8988T (cell line): ENCODE results near the gene PLIN4.
"Not testable (repeated sequence)": the region's sequence is repeated elsewhere in the genome, so short reads cannot be mapped to it uniquely, and the experiment has no call there.

Source experiments
- DNase-seq: peaks from one replicate; pipeline ENCODE4 v3.0.0; 2011

PLIN4 gene

GRCh38 chr19:4543842-4544647 is 25.8 kb upstream of the PLIN4 start:
- DNase-seq = no peak

DNA sequence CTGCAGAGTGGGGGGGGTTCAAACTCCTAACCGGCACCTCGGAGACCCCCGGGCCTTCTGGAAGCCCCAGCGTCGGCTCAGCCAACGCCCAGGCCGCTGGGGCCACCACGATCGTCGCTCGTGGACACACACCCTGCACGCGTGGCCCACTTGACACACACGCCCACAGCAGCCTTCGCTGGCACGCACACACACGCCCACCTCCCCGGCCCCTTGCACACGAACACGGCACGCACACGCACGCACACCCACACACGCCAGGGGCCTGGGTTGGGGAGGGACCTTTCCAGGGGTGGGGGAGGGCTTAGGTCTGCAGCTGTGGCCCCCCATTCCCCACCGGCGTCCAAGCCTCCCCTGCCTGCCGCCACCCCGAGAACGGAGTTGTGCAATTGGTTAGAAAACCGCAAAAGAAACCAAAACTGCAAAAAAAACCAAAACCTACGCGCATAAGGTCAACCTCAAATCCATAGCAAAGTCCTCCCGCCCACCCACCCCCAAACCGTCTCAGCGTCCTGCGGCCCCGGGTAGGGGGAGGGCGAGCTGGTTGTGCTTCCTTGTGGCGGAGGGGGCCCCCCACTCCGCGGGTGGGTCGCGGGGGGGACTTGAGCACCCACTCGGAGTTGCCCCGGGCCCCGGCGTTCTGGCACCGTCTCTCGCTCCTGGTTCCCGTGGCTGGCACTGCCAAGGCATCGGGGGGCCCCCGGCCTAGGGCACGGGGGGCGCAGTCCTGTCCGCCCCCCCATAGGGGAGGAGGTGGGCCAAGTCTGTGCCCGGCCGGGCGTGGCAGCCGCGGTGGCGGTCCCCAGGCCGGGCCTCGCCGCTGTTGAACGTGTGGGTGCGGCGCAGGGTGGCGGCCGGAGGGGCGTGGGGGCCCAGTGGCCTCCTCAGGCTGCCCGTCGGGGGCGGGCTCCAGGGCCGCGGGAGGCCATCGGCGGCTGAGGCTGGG is 24.9 kb upstream of the PLIN4 start:
- no peak for DNase-seq

GRCh38 chr19:4541806-4542145 is 23.5 kb upstream of the PLIN4 start:
- not testable (repeated sequence) for DNase-seq

GRCh38 chr19:4541114-4541805 is 23.0 kb upstream of the PLIN4 start:
- no peak for DNase-seq

GRCh38 chr19:4539693-4540581 is 21.7 kb upstream of the PLIN4 start, which contains the start of gene LRG1:
Gene LRG1 (minus strand): TSS chr19:4540036. CDS start chr19:4540013, 23 bp downstream.
- DNase-seq = no peak

- DNase-seq = no peak
Measured at GRCh38 chr19:4539169-4539692, 20.9 kb upstream of the PLIN4 start.

GRCh38 chr19:4538601-4538954 is 20.3 kb upstream of the PLIN4 start:
- no peak for DNase-seq

DNA sequence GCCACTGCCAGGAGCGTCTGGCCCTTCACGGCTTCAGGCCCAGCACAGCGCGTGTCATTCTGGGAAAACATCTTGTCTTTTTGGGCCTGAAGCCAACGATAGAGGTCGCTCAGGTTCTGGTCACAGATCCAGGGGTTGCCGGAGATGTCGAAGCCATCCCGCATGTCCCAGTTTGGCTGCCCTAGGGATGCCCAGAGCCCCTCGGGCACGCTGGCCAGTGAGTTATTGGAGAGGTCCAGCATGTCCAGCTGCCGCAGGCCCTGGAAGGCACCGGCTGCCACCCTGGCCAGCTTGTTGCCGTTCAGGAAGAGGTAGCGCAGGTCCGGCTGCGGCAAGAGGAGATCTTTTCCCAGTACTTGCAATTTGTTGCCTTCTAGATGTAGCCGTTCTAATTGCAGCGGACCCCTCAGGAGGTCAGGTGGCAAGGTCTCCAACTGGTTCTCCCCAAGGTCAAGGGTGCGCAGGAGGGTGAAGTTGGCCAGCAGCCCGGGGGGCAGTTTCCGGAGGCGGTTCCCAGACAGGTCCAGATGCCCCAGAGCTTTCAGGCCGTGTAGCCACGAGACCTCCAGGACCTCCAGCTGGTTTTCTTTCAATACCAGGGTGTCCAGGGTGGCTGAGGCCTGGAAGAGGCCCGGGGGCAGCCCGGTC is 19.8 kb upstream of the PLIN4 start:
- DNase-seq = no peak

- DNase-seq = no peak
Measured at GRCh38 chr19:4536798-4537197, 18.5 kb upstream of the PLIN4 start.

DNA sequence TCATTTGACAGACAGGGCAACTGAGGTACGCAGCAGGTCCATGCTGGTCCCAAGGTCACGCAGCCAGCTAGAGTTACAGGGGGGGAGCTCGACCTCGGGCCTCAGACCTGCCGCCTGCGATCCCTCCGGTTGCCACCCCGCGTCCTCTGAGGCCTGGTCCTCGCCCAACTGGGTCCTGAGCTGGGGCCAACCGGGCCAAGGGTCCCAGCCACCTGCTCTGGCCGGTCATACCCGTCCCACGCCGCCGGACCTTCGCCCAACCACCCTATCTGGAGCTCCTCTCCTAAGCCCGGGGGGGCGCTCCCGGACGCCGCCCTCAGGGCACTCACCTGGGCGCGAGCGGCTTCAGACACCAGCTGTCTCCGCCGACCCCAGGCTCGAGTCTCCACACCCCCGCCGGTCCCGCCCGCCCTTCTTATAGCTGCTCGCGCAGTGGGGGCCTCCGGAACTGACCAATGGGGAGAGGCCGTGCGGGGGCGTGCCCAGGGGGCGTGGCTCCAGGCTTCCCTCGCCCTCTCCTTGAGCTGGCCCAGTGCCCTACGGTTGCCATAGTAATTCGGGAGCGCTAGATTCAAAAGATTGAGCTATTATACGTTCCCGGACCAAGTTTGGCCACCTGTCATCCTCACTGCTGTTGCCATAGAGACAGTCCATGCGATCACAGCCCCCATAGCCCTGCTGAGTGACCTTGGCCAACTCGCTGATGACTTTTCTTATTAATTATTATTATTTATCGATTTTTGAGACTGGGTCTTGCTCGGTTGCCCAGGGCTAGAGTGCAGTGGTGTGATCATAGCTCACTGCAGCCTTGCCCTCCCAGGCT is 16.8 kb upstream of the PLIN4 start, which contains the start of gene PLIN5:
TSS of gene PLIN5 (minus strand) at position 389 of the 823 bp plus-strand sequence. CDS start 1,150 bp downstream, outside the sequence.
- DNase-seq = no peak

DNA sequence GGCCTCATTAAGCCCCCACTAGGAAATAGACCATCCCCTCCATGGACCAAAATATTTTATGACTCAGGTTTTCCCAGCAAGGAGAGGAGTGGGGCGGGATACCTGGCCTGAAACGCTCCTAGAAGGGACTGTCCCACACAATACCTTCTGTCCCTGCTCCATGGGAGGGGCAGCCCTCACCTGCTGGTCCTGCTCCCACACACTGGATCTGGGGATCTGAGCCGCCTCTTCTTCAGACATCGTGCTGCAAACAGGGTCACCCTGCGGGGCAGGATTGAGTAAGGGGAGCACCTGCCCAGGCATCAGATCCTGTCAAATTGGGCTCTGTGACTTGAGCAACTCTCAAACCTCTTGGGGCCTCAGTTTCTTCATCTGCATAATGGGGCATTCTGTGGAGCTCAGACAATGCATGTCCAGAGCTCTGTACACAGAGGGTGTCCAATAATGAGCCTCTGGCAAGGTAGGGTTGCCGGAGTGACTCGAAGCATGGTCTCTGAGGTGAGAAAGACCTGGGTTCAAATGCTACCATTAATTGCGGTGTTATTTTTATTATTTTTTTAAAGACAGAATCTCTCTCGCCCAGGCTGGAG is 15.6 kb upstream of the PLIN4 start:
- no peak for DNase-seq

DNA sequence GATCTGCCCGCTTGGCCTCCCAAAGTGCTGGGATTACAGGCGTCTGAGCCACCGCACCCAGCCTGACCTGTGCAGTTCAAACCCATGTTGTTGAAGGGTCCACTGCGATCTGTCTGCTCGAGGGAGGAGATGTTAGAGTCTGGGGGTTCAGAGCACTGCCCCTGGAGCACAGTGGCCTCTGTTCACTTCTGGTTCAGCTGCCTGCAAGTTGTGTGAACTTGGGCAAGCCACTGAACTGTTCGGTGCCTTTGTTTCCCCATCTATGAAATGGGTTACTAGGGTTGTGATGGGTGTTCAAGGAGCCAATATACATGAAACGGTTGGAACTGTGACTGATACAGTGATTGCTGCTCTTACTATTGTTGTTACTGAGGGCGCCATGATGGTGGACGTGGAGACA is 15.0 kb upstream of the PLIN4 start:
- DNase-seq = no peak

- no peak for DNase-seq
Measured at GRCh38 chr19:4531562-4532165, 13.4 kb upstream of the PLIN4 start.

DNA sequence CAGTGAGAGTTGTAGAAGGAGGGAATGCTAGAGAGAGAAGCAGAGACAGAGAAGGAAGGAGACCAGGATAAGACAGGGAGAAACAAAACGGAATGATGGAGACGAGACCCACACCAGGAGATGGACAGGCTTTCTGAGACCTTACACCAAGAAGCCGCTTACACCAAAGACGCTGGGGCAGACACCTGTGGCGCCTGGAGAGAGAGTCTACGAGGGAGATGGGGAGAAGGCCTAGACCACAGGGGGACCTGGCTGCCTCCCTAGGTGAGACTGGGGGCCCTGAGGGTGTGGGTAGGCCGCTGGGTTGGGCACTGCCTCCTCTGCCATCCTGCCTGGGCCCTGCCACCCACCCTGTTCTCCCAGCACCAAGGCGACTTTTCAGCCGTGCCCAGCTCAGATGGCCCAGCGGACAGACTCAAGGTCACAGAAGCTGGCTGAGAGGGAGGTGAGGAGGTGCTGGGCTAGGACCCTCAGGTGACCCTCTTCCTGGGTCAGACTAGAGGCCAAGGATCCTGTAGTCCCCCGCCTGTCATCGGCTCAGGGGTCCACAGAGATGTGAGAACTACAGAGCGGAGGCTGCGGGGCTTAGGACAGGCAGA is 11.7 kb upstream of the PLIN4 start:
- no peak for DNase-seq

GRCh38 chr19:4528843-4529242 is 10.6 kb upstream of the PLIN4 start:
- no peak for DNase-seq

GRCh38 chr19:4527377-4527776 is 9.1 kb upstream of the PLIN4 start:
- DNase-seq = not testable (repeated sequence)

DNA sequence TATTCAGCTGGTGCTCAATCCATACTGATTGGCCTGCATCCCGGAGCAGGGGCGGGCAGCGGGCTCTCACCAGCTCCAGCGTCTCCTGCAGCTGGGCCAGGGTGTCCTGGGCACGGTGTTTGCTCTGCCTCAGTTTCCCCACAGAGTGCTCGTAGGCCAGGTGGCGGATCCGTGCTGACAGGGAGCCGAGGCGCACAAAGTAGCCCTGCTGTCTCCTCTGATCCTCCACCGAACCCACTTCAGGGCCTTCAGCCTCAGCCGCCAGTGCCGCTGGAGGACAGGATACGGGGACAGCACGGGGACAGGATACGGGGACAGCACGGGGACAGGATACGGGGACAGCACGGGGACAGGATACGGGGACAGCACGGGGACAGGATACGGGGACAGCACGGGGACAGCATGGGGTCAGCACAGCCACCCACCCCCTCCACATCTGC is 7.3 kb upstream of the PLIN4 start:
- DNase-seq = no peak

- DNase-seq = peak; percentile 78
Measured at GRCh38 chr19:4524808-4525562, 6.7 kb upstream of the PLIN4 start.
